DMS53 (cell line): Measurements from ENCODE around the gene CACNA2D1.
"Not testable (repeated sequence)": the region's sequence is repeated elsewhere in the genome, so short reads cannot be mapped to it uniquely, and the experiment has no call there.

Source experiments
- DNase-seq: peaks from one replicate; lab custom pipeline; 2025; lab: John Stamatoyannopoulos, UW

Gene CACNA2D1

DNA sequence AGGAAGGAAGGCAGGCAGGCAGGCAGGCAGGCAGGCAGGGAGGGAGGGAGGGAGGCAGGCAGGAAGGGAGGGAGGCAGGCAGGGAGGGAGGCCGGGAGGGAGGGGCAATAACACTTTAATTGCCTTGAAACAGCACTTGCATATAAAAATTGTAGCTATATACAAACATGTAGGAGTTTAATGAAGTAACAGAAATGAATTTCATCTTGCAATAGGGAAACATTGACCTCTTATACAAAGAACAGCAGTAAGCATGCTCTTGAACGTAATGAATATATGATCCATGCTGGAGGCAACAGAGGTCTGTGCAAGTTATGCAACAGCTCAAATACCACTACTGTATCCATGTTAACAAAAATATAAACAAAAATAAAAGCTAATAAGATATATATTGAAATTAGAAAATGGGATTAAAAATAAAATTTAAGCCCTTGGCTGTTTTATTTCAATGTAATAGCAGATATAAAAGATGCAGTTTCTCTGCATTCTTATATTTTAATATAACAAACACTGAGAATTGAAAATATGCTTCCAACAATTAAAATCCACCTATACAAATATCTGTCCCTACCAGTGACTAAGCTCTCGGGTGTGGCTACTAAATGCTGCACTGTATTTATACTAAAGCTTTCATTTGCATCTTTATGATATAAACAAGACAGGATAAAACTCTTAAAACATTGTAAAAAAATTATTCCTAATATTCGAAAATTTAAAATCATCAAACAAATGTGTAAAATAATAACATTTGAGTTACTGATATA is 50.3 kb downstream of the CACNA2D1 start:
- DNase-seq: no peak

DNA sequence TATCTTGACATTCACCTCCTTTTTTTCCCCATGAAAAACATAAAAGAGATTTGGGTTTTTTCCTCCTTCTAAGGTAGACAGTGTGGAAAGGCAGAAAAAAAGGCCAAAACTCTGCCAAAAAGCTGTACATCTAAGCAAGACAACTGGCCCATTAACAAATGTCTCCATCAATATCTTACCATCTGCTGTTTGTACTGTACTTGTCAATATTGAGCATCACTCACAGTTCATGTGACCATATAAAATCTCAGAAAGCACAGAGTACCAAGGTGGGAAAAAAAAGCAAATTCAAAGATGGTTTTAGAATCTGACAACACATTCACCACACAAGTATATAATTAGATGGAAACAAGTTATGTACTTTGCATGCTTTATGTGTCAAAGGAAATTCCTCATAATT is 52.6 kb downstream of the CACNA2D1 start:
- DNase-seq: no peak

DNA sequence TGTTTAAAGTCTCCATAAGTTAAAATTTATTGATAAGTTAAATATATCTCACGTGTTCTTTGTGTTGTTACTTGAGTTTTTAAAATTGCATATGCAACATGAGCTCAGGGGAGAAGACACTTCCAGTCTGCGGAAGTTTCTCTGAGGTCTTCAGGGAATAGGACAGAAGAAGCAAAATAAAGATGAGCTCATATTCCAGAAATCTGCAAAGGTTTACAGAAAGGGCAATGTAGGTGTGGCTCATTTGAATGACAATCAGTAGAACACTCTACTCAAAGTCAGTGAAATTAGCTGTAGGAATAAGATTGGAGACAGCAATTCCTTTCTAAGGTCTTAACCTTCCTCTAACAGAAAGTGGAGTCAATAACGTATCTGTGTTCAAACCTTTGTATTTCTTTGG is 53.7 kb downstream of the CACNA2D1 start:
- no peak for DNase-seq

DNA sequence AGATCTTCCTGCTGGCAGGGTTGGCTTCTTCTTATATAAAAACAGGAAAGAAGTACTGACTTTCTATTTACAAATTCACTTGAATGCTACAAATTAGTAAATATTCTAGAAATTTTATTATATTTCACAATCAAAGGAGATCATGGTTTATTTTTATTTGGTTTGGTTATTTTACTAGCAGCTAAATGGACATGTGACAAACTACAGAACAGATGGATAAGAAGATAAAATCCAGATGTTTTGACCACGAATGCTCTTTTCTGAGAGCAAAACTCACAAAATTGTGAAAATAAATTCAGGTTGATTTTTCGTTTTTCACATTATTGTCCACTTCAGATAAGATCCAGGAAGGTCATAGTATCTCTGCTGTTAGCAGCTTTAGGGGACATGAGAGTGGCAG is 55.4 kb downstream of the CACNA2D1 start:
- DNase-seq: no peak

DNA sequence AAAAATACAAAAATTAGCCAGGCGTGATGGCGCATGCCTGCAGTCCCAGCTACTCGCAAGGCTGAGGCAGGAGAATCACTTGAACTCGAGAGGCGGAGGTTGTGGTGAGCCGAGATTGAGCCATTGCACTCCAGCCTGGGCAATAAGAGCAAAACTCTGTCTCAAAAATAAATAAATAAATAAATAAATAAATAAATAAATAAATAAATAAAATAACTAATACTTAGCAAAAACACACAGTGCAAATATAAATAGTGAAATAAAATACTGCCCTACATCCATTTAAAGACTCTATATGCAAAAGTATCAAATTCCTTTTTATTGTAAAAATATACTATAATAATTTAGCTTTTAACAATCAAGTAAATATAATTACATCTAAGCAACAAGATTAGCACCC is 57.0 kb downstream of the CACNA2D1 start:
- not testable (repeated sequence) for DNase-seq

DNA sequence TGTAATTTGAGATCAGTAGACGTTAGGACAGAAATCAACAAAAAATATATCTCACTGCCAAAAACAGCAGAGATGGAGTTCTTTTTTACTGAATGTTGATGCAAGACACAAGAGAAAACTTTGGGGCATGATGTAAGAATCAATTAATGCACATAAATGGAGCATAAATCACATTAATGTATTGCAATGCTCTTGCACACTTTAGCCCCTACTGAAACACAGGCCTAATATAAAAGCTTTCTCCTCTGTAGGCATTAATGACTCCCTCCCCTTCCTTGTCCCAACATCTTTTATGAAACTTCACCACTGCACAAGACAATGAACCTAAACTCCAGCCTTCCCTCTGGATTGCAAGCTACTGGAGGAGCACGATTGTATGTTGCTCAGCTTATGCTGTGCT is 58.8 kb downstream of the CACNA2D1 start:
- DNase-seq: no peak

DNA sequence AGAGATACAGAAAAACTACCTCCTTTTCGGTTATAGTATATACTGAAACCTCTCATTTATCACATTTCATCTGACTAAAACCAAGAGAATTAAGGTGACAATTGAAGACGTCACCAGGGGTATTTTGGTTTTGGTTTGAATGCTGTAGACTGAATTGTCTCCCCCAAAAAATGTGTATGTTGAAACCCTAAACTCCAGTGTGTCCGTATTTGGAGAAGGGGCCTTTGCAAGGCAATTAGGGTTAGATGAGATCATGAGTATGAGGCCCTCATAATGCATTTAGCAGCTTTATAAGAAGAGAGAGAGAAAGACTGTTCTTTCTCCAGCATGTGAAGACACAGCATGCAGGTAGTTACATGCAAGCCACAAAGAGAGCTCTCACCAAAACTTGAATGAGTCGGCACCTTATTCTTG is 59.5 kb downstream of the CACNA2D1 start:
- DNase-seq: no peak

DNA sequence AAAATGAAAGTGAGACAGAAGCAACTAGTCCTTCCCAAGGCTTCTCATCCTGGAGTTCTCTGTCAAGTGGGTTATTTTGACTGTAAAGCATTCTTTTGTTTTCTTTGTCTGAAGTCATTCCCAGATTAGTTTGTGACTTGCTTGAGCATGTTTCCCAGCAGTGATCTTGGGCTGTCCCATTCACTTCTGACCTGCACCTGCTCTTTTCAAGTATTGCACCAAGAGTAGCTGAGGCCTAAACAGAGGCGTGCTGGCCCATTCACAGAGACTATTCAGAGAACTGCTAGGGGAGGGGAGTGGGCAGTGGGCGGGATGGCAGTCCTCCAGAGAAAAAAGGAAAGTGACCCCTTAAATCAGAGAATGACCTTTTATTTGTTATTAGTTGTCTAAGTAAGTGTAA is 61.3 kb downstream of the CACNA2D1 start:
- DNase-seq: no peak

DNA sequence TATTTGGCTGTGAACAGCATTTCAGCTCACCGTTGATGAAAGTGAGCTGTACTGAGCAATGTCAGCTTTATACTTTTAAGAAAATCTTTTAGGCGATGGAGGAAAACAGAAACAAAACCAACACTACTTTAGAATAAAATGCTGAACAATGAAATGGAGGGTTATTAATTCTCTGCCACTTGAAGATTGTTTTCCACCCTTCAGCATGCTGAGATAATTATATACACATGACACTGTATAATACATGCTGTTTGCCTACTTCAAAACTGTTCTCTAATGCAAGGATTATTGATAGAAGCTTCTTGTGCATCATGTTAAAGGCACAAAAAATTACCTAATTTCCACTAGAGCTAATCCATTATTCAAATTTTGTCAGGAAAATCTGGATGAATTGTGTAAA is 66.8 kb downstream of the CACNA2D1 start:
- DNase-seq: no peak

DNA sequence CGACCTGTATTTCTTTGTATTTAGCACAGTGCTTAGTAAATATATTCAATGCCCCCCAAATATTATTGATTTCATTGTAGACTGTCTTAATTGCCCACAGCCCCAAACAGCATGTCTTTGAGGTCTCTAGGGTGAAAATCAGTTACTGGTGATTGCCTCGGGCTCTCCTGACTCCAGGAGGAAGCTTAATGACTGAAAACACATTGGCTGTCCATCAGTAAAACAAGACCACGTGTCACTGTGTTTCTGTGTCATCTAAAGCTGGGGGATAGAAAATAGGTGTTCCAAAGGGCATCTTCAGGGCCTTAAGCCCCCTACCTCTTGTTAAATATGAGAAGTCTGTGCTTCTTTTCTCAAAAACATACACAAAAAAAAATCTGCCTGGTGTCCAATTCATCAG is 67.9 kb downstream of the CACNA2D1 start:
- no peak for DNase-seq

DNA sequence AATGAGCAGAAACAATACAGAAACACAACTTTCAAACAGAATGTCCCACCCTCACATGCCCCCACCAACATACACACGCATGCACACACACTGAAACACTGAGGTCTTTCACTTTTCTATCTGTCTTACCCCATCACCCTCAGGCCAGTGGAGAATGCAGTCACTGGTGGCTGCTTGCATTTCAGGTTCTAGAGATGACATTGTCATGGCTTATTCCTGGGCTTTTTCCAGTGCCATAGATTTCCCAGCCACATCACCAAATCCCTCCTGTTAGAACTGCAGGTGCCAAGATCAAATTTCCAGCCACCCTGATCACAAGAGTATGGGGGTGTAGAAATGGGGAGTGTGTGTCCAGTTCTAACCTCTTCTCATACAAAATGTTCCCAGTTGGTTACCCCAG is 68.4 kb downstream of the CACNA2D1 start:
- no peak for DNase-seq

DNA sequence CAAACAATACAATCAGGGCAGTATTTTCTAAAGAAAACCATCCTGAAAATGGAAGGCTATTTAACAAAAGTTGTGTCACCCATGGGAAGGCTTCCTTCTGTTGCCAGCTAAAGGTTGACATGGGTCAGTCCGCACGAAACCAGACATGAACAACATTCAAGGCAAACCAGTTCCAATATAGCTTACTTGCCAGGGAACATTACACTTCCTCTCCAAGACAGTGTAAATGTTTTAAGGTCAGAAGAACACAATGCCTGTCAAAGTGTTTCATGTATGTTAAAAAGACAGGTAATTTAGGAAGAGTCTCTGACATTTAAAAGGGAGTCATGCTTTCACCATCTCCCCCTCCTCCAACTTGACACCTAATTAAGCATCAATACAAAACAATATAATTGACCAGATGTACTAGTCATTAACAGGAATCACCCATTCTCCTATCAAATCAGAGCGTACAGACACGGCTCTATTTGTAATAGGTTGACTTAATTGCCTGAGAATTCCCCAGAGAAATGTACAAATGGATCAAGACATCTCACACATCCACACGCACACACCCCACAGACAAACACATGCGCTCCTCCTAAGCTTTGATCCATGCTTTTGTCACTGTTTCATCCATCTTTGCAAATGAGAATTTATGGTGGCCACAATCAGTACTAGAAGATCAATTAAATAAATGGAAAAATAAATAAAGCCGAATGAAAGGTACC is 69.5 kb downstream of the CACNA2D1 start:
- DNase-seq: no peak

DNA sequence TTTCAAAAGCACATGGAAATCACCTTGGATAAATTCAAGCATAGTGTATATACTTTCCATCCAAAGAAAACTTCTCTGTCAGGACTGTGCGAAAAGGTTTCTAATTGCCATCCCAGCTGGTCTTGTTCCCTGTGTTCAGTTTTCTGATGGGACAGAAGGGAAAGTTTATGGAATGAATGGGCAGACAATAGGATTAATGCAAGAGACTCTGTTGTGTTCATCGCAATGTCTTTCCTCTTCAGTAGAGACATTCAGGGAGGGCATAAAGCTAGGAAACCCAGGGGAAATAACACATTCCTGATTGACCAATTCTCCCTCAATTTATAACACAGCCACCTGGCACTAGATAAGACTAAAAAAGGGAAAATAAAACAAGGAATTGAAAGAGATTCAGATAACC is 78.9 kb downstream of the CACNA2D1 start:
- DNase-seq: no peak

DNA sequence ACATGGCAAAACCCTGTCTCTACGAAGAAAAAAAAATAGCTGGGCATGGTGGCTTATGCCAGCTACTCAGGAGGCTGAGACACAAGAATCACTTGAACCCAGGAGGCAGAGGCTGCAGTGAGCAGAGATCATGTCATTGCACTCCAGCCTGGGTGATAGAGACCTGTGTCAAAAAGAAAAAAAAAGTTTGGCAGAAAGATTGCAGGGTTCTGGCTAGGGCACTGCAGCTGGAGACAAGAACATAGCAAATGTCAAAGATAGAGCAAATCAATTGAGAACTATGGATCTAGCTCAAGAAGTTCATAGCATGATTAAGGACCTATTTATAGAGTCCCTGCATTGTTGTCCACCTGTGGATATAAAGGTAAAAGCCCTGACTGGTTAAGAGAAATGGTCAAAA is 79.5 kb downstream of the CACNA2D1 start:
- DNase-seq: no peak

DNA sequence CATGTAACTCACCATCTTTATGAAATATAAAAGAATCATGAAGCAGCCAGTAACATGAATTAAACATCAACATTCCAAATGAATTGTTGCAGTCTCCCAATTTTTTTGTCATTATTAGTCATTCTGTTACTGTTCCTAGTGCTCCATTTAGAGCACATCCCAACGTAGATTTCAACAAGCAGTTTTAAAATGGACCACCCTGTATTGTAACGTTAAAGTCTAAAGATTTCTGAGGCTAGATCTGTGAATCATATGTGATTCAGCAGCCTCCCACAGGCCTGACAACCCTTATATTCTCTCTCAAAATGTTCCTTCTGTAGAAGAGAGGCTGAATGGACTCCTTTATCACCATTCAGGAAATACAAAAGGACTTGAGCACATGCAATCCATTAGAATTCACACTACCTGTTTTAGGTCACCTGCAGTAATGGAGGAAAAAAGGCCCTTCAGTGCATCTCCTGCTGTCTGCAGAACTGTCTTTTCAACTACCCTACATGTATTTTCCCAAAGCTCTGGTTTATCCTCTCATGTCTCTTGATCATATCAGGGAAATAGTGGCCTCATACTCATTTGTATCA is 81.4 kb downstream of the CACNA2D1 start:
- DNase-seq: no peak

DNA sequence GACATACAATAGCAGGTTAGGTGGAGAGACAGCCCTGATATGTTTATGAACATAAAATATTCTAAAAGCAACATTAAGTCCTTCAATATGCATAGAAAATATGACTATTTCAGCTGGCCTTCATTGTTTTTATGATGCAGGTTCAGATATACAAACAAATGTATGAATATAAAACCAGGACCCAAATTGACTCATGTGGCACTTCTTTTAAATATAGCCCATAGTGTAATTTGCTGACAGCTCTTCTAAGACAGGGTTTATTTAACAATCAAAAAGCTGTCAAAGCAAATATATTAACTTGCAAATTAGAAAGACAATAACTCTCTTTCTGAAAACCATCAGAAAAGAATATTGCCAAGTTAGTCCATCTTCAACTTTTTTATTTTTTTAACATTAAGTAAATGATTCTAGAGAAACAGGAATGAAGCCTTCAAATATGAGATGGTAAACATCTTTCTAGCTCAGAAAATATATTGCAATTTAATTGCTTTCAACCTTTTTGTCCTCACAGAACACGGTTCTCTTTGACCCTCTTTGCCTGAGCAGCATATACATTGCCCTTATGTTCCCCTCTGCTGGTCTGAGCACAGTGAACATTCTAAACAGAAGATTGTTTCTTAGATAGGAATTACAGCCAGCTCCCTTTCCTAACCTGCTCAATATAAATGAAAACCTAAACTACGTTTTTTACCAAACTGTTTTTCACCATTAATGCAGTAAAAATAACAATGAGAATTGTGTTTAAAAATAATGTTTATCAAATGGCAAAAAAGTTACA is 82.8 kb downstream of the CACNA2D1 start:
- DNase-seq: no peak

DNA sequence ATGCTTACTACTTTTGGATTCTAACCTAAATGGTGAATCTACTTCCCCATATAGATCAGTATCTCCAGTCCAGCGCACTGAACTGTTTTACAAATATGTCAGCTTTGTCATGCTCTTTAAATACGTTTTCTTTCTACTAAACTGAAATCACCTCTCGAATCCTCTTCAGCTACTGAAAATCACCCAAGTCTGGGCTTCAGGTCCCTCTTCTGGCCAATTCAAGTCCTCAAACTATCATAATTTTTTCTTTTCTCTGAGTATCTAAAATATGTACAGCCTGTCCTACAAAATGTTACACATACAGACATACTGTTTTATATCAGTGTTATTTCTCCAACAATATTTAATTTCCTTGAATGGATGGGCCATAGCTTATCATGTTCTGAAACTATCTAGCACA is 84.2 kb downstream of the CACNA2D1 start:
- DNase-seq: no peak

DNA sequence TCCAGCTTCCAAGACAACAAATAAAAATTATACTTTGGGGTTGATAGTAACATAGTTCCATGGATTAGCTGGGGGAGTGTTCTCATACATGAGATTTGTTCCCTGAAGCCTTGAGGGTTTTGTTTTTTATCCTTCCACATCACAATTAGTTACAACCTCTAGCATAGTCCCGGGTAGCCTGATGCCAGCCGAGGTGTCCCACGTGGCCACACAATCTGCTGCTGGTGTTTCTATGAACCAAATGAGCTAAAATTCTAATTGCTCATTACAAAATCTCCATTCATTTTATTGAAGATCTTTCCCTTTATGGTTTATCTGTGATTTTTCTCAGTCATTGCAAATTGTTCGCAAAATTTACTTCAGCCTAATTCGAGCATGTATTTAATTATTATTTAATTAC is 84.7 kb downstream of the CACNA2D1 start:
- DNase-seq: no peak

DNA sequence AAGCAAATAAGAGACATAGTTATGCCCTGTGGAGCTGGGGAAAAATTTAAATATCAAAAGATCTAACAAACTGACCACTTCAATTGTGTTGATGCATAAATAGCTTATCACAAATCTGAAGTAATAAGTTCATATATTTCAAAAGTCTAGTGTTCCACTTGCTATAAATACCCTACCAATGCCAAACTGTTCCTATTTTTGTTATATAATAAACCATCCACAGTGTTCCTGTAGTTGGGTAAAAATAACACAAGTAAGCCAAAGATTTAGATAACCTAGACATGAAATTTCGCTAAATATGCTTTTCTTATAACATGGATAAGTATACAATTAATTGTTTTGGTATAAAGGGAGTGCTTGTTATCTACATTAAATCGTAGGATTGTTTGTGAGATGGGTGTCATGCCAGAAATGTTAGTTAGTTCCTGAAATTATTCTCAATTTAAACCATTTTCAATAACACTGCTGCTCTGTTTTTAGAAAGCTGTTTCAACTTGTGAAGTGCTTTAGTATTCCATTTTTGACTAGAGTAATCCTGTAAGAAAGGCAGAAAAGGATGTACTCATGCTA is 85.5 kb downstream of the CACNA2D1 start:
- no peak for DNase-seq

DNA sequence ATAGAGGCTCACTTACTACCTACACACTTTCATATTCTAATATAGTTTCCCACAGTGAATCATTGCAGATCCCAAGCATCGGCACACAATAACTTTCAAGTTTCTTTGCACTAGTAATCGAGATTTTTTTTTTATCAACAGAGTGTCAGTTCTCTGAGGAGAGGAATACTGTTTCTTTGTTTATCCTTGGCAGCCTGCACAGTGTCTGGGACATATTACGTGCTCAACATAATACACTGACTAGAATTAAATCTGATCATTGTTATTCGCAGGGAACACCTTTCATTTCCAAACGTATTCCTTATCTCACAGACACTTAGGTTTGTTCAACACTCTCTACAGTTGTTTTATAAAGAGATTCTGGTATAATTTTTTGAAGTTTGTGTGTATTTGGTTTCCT is 95.3 kb downstream of the CACNA2D1 start:
- no peak for DNase-seq

DNA sequence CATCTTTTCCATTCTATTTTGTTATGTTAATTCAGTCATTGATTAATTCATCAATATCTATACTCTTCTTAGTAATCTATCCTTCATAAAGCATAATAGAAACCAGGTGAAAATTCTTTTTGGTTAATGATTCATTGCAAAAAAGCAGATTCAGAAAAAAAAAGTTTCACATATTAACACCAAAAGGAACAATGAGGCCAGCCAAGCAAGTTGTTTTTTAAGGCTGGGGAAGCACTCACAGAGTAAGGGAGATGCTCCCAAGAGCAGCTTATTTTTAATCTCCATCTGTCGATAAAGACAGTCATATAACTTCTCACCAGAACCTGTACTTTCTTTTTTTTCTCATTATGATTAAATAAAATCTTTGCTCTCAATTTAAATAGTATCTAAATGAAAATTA is 95.8 kb downstream of the CACNA2D1 start:
- DNase-seq: no peak

DNA sequence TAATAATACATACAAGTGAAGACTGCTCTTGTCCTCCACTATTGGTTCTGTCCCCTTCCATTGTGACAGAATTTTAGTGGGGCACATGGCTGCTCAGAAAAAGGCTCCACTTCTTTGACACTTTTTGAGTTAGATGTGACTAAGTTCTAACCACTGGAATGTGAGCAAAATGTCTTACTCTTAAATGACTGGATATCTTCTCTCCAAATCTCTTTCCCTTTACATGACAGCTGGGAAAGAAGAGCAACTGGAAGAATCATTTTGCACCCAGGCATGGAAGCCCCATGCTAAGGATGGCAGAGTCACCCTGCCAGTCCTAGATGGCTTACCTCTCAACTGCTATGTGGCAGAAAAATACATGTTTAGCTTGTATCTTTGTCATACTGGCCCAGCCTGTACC is 97.7 kb downstream of the CACNA2D1 start:
- DNase-seq: no peak
